Upper lobe of right lung (tissue), 1 donor: ENCODE measurements around the gene CAMTA1. TPM values are rescaled to one million over a fixed set of nuclear protein-coding genes. Genes with fewer than 3 reads are reported as not detected.

Experiments
- ATAC-seq: fragments of 200-7000 bp; cut with Tn5 transposase; one replicate; pipeline ENCODE4 v1.9.1; 2020; ENCODE audit warnings: mild to moderate bottlenecking, moderate library complexity
- DNase-seq: peaks from one replicate; pipeline ENCODE4 v3.0.0-alpha.2; 2020
- H3K27ac ChIP-seq: fragments of 200-600 bp; one replicate; pipeline ENCODE4 v1.8.0; 2022
- H3K27me3 ChIP-seq: fragments of 200-600 bp; one replicate; pipeline ENCODE4 v1.8.0; 2022; ENCODE audit warnings: mild to moderate bottlenecking
- H3K36me3 ChIP-seq: fragments of 200-600 bp; one replicate; pipeline ENCODE4 v1.8.0; 2022
- H3K4me1 ChIP-seq: fragments of 200-600 bp; one replicate; pipeline ENCODE4 v1.8.0; 2022
- H3K4me3 ChIP-seq: fragments of 200-600 bp; one replicate; pipeline ENCODE4 v1.8.0; 2022; ENCODE audit warnings: mild to moderate bottlenecking
- H3K9me3 ChIP-seq: fragments of 200-600 bp; one replicate; pipeline ENCODE4 v1.8.0; 2022
- intact Hi-C: fragments of 100-400 bp; cut with DNase I; formaldehyde crosslinking; loops from one replicate; pipeline ENCODE4 v1.11.0; 2022
- total RNA-seq: library from RNA; stranded (reverse); fragmentation: NEBNext Ultra II Directional; extraction: Animal tissue kit (Norgen Biotek cat#: 25700); gene quantifications from one replicate; pipeline ENCODE4 v1.2.1, GENCODE V29; 2021
- TF ChIP-seq, protein P1 (sequence below): fragments of 200-600 bp; IDR thresholded peaks from one replicate; pipeline ENCODE4 v1.8.0; 2022; ENCODE audit warnings: antibody characterized with exemption
- donor health status: DM: no; HTN: yes; CAD: no; lungs with severe emphysema.

Gene CAMTA1
- total RNA-seq, 1 donor from 2014 or later: 63.4 TPM

DNA sequence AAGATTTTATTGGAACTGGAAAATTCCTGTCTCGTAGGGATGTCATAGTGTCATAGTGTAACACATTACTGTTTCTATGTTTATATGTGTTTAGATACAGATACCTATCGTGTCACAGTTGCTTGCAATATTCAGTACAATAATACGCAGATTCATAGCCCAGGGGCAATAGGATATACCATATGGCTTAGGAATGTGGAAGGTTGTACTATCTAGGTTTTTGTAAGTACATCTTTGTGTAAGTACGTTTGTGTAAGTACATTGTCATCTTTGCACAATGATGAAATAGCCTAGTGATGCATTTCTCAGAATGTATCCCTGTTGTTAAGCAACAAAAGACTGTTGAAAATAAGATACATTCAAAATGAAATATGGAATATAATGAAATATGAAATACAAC, 68.9 kb downstream of the CAMTA1 start:
- ATAC-seq: no peak
- intact Hi-C loops: no loop called here
- TF ChIP-seq, protein P1, sequence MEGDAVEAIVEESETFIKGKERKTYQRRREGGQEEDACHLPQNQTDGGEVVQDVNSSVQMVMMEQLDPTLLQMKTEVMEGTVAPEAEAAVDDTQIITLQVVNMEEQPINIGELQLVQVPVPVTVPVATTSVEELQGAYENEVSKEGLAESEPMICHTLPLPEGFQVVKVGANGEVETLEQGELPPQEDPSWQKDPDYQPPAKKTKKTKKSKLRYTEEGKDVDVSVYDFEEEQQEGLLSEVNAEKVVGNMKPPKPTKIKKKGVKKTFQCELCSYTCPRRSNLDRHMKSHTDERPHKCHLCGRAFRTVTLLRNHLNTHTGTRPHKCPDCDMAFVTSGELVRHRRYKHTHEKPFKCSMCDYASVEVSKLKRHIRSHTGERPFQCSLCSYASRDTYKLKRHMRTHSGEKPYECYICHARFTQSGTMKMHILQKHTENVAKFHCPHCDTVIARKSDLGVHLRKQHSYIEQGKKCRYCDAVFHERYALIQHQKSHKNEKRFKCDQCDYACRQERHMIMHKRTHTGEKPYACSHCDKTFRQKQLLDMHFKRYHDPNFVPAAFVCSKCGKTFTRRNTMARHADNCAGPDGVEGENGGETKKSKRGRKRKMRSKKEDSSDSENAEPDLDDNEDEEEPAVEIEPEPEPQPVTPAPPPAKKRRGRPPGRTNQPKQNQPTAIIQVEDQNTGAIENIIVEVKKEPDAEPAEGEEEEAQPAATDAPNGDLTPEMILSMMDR: no peak

DNA sequence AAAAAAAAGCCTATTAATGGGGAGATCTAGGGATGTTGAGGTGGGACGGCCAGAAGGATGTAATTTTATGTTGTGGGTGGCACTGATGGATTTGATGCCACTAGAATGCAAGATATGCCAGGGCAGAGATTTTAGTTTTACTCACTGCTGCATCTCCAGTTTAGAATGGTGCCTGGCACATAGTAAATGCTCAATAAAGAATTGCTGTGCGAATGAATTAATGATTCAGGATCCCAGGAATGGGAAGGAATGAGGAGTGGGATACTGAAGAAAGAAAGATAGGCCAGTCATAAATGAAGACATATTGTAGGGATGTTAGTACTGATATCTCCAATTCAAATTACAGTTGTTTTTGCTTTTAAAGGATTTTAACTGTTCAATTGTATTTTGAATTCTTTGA, 72.6 kb downstream of the CAMTA1 start:
- no peak overlapping the region for H3K27ac ChIP-seq
- intact Hi-C loops: no loop called here
- no peaks in the 10 kb centered on the region for H3K9me3 ChIP-seq

More for the DNA sequence above, 68.9 kb downstream of the CAMTA1 start:
- H3K27me3 ChIP-seq: no peaks in the 10 kb centered on the region
- H3K27ac ChIP-seq: no peak overlapping the region
- H3K4me1 ChIP-seq: no peaks in the 10 kb centered on the region
- DNase-seq: no peak
- no peak overlapping the region for H3K4me3 ChIP-seq
- no peaks in the 10 kb centered on the region for H3K9me3 ChIP-seq
- H3K36me3 ChIP-seq: no peaks in the 10 kb centered on the region

DNA sequence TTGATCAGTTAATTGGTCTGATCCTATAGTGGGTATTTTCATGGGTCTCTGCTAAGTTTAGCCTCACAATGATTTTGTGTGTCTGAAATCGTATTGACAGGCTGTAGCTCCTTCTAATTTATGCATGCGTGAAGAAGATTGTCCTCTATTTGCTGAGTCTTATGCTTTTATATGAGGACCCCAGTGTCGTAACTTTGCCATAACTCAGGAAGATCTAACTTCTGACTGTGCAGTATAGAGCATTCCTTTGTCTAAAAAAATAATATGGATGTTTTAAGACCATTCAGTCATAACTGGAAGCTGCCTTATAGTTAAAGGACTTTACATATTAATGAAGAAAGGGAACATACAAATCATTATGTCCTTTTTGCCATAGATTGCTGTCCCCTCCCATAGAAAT, 73.3 kb downstream of the CAMTA1 start:
- intact Hi-C loops: no loop called here
- H3K4me1 ChIP-seq: no peaks in the 10 kb centered on the region
- TF ChIP-seq, protein P1: no peak
- H3K27me3 ChIP-seq: no peaks in the 10 kb centered on the region
- H3K36me3 ChIP-seq: no peaks in the 10 kb centered on the region
- ATAC-seq: no peak
- H3K4me3 ChIP-seq: no peak overlapping the region
- no peak overlapping the region for H3K27ac ChIP-seq
- DNase-seq: no peak
- H3K9me3 ChIP-seq: no peaks in the 10 kb centered on the region

More for the DNA sequence above, 72.6 kb downstream of the CAMTA1 start:
- TF ChIP-seq, protein P1: no peak
- no peak for DNase-seq
- Histone ChIP-seq H3K27me3 (no peaks in the 10 kb centered on the region), H3K36me3 (no peaks in the 10 kb centered on the region), H3K4me3 (no peak overlapping the region), H3K4me1 (no peaks in the 10 kb centered on the region)
- no peak for ATAC-seq

GRCh38 chr1:6859415-6860343, 74.4 kb downstream of the CAMTA1 start:
- DNase-seq (no peak), ATAC-seq (peak; percentile 93)
- H3K9me3 ChIP-seq: no peaks in the 10 kb centered on the region
- no peak overlapping the region for H3K4me3 ChIP-seq
- H3K4me1 ChIP-seq: no peaks in the 10 kb centered on the region
- no peaks in the 10 kb centered on the region for H3K27me3 ChIP-seq
- intact Hi-C loops: no loop called here
- TF ChIP-seq, protein P1: no peak
- no peak overlapping the region for H3K27ac ChIP-seq
- no peaks in the 10 kb centered on the region for H3K36me3 ChIP-seq

- intact Hi-C loops: no loop called here
- Histone ChIP-seq H3K9me3 (no peaks in the 10 kb centered on the region), H3K27me3 (no peaks in the 10 kb centered on the region), H3K27ac (no peak overlapping the region), H3K4me3 (no peak overlapping the region), H3K36me3 (no peaks in the 10 kb centered on the region), H3K4me1 (no peaks in the 10 kb centered on the region)
- DNase-seq (no peak), ATAC-seq (no peak)
- TF ChIP-seq, protein P1: no peak
These were observed 75.1 kb downstream of the CAMTA1 start for GRCh38 chr1:6860401-6860800.
